ENCODE results near the gene SH2D2A.

DNA sequence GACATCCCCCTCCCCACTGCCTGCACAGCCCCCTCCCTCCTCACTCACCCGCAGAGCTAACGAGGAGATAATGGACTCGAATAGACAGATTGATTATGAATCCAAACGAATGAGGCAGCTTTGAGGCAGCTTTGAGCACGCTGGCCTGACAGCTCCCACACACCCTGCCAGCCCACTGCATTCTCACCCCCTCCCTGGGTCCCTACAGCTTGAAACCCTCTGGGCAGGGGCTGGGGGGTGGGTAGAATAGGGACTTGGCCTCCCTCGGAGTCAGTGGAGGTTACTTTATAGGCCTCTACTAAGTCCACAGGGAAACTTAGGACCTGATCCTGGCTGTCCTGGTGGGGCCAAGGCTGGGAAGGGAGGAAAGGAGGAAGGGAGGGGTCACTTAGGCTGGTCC is 45.9 kb upstream of the SH2D2A start:
- TF ChIP-seq, protein P1, sequence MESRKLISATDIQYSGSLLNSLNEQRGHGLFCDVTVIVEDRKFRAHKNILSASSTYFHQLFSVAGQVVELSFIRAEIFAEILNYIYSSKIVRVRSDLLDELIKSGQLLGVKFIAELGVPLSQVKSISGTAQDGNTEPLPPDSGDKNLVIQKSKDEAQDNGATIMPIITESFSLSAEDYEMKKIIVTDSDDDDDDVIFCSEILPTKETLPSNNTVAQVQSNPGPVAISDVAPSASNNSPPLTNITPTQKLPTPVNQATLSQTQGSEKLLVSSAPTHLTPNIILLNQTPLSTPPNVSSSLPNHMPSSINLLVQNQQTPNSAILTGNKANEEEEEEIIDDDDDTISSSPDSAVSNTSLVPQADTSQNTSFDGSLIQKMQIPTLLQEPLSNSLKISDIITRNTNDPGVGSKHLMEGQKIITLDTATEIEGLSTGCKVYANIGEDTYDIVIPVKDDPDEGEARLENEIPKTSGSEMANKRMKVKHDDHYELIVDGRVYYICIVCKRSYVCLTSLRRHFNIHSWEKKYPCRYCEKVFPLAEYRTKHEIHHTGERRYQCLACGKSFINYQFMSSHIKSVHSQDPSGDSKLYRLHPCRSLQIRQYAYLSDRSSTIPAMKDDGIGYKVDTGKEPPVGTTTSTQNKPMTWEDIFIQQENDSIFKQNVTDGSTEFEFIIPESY (IDR thresholded peaks at IDR 0.05; ENCODE audit: borderline replicate concordance, low read depth) = no peak
- TF ChIP-seq, protein P2, sequence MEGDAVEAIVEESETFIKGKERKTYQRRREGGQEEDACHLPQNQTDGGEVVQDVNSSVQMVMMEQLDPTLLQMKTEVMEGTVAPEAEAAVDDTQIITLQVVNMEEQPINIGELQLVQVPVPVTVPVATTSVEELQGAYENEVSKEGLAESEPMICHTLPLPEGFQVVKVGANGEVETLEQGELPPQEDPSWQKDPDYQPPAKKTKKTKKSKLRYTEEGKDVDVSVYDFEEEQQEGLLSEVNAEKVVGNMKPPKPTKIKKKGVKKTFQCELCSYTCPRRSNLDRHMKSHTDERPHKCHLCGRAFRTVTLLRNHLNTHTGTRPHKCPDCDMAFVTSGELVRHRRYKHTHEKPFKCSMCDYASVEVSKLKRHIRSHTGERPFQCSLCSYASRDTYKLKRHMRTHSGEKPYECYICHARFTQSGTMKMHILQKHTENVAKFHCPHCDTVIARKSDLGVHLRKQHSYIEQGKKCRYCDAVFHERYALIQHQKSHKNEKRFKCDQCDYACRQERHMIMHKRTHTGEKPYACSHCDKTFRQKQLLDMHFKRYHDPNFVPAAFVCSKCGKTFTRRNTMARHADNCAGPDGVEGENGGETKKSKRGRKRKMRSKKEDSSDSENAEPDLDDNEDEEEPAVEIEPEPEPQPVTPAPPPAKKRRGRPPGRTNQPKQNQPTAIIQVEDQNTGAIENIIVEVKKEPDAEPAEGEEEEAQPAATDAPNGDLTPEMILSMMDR (IDR thresholded peaks at IDR 0.05) = no peak
- no peak for TF ChIP-seq FOXM1 (IDR thresholded peaks at IDR 0.05; ENCODE audit: low read depth)
- TF ChIP-seq, protein P3, sequence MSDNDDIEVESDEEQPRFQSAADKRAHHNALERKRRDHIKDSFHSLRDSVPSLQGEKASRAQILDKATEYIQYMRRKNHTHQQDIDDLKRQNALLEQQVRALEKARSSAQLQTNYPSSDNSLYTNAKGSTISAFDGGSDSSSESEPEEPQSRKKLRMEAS (IDR thresholded peaks at IDR 0.05; ENCODE audit: low read depth) = no peak
- TF ChIP-seq CHD2 (IDR thresholded peaks at IDR 0.05; ENCODE audit: low read length, partially characterized antibody) = no peak
- TF ChIP-seq GATA2 (CRISPR knock-in tag; IDR thresholded peaks at IDR 0.05) = no peak
